GM19025 (cell line): Measurements from ENCODE around the gene ENPP1.

ENCODE experiments used
- ATAC-seq: cut with Tn5 transposase; IDR thresholded peaks from one replicate; pipeline ENCODE4 v1.9.1; 2021; ENCODE audit warnings: mild to moderate bottlenecking, low read depth, moderate library complexity; ENCODE audit not compliant: unreplicated experiment

The ENPP1 gene

DNA sequence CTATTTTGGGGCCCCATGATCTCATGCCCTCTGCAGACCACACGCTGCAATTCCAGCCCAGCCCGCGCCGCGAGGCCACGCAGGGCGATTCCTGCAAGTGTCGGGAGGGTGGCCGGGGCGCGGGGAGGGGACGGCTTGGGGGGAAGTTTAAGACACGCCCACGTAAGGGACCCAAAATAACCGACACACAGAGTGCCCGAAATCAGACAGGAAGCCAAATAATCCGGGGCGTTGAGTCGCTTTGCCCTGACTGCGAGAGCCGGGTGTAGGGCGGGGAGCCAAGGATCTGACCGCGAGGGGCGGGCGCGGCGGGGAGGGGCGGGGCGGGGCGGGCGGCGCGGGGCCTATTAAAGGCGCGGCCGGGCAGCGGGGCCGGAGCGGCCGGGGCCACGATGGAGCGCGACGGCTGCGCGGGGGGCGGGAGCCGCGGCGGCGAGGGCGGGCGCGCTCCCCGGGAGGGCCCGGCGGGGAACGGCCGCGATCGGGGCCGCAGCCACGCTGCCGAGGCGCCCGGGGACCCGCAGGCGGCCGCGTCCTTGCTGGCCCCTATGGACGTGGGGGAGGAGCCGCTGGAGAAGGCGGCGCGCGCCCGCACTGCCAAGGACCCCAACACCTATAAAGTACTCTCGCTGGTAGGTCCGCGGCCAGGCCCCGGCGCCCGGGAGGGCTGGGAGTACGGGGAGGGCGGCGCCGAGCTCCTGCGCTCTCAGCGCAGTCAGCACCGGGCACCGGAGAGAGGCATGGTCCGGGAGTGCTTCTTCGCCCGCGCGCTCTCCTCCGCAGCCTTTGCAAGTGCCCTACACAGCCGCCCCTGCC lies at the start of gene ENPP1:
Gene ENPP1, plus strand, starts transcription at position 377 of the 816 bp plus-strand sequence. Its CDS starts 16 bp downstream, at position 393.
- peak; percentile 73 for ATAC-seq

DNA sequence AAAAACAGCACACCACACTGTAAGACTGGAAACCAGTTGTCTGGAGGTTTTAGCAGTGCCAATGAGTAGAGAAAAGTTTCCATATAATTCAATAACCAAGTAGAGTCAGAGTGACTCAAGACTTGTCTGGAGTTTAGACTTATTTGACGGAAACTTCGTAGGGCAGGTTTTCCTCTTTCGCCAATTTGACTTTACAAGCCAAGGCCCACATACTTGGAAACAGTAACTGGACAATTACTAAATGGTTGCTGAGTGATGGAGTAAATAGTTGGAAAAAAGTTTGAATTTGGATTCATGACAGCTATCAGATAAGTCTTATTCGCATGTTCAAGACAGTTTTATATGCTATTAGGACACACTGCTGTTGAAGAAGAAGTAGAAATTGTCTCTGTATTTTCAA lies 48.9 kb upstream of the ENPP1 start:
- no peak for ATAC-seq

- no peak for ATAC-seq
Measured at GRCh38 chr6:131761060-131761761, 46.6 kb upstream of the ENPP1 start.

GRCh38 chr6:131761762-131762067 lies 46.1 kb upstream of the ENPP1 start:
- ATAC-seq: no peak

- ATAC-seq: no peak
Measured at GRCh38 chr6:131762984-131763383, 44.8 kb upstream of the ENPP1 start.

DNA sequence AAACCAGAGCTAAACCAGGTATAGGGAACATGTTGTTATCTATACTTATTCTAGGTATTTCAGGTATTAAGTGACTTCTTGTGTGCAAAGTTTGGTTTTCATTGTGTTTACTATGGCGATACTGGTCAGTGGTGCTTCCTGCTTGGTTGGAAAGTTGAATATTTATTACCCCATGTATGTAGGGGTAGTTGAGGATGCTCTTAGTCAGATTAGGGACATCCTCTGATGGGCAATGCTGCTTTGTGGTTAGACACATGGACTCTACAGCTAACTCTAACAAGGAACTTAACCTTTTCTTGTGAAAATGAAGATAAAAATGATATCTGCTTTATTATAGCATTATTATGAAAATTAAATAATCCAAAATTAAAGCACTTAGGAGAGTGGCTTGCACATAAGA lies 44.1 kb upstream of the ENPP1 start:
- no peak for ATAC-seq

DNA sequence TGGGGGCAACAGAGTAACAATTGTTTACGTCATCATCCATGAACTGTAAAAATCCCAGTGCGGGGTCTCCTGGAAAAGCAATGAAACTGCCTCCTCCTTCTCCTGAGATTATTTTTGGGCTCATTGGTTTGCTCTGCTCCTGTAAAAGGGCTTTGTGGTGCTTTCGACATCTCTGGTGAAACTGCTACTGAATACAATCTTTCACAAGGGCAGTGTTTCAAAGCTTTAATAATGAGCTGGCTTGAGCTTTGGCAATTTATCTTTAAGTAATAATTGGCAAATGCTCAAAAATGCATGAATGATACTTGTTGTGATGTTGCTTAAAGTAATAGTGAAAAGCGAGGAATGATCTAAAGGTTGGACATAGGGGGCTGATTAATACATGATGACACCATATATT lies 43.5 kb upstream of the ENPP1 start:
- no peak for ATAC-seq

DNA sequence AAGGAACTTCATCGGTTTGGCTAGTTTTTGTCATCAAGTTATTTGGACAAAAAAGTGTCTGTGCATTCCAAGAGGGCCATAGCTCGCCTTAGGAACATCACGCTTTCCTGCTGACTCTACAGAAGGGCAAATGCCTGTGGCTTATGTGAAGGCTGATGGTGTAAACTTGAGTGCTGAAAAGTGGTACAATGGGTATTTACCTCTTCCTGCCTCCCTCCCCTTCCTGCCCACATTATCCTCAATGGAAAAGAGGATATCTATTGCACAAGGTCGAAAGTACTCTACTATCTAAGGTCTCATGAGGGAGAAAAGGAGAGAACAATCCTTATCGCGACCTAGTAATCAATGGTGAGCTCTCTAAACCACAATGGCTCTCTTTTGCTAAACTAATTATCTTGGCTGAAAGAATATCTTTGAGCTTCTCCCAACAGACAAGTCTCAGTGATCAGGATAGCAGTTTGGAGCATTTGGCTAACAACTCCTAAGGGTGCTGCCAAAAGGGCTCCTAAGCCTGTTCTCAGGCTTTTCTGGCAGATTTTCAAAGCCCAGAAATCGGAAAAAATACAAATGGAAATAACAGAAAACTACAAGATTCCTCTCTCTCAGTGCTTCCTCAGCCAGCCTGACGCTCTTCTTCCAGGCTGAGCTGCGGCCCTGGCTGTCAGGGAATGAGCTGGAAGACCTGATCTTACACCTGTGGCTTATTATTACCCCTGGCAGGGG lies 42.6 kb upstream of the ENPP1 start:
- no peak for ATAC-seq

DNA sequence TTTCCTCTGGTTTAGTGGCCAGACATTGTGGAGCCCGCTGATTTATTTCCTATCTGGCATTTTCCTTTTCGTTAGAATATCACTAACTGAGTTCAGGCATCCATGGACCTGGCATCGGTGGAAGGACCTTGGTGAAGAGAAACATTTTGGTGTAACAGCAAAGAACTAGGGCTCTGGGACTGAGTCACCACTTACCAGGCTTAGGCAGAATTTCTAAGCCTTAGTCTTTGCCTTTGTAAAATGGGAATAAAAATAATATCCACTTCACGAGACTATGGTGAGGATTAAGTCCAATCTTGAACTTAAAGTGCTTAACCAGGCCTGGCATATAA lies 42.0 kb upstream of the ENPP1 start:
- ATAC-seq: no peak

GRCh38 chr6:131766631-131767030 lies 41.2 kb upstream of the ENPP1 start:
- ATAC-seq: no peak

- ATAC-seq: no peak
Measured at GRCh38 chr6:131768964-131769363, 38.9 kb upstream of the ENPP1 start.

DNA sequence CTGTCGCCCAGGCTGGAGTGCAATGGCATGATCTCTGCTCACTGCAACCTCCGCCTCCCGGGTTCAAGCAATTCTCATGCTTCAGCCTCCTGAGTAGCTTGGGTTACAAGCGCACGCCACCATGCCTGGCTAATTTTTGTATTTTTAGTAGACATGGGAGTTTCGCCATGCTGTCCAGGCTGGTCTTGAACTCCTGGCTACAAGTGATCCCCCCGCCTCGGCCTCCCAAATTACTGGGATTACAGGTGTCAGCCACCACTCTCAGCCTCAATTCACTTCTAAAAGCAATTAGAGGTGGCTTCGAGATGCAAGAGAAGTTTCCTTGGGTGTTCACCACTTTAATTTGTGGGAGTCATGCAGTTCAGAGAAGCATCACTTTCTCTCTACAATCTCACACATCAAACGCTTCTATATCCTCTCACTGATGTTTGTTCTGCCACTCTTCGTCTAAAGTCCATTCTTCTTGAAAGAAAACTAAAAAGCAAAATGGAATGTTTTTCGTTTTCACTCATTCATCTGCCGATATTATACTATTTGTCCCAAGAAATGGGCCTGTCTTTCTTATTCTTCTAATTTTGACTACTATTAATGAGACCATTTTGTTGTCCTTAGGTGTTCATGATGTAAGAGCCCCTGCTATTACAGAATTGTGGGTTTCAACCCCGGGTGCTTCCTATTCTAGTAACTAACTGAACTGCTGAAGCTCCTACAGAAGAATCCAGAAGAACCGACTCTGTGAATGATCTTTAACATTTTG lies 38.3 kb upstream of the ENPP1 start:
- no peak for ATAC-seq

- no peak for ATAC-seq
Measured at GRCh38 chr6:131770776-131771175, 37.0 kb upstream of the ENPP1 start.

- ATAC-seq: no peak
Measured at GRCh38 chr6:131773284-131773950, 34.4 kb upstream of the ENPP1 start.

GRCh38 chr6:131775886-131776285 lies 31.9 kb upstream of the ENPP1 start:
- ATAC-seq: no peak

DNA sequence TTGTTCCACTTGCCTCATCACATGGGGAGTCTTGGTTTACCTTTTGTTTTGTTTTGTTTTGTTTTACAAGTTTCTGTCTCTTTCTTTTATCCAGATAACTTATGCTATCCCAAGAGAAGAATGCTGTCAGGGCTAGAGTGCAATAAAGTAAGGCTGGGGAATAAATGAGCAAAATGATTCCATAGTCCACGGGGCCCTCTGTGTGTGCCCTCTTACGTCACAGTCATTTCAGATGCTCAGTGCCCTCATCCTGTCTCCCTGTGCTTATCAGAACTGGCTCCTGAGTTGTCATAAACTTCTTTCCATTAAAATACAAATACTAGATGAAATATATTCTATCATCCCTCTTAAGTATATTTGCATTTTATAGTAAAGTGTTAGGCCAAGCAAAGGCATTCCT lies 30.8 kb upstream of the ENPP1 start:
- ATAC-seq: no peak

GRCh38 chr6:131778169-131778568 lies 29.7 kb upstream of the ENPP1 start:
- no peak for ATAC-seq

- ATAC-seq: no peak
Measured at GRCh38 chr6:131779304-131779703, 28.5 kb upstream of the ENPP1 start.

DNA sequence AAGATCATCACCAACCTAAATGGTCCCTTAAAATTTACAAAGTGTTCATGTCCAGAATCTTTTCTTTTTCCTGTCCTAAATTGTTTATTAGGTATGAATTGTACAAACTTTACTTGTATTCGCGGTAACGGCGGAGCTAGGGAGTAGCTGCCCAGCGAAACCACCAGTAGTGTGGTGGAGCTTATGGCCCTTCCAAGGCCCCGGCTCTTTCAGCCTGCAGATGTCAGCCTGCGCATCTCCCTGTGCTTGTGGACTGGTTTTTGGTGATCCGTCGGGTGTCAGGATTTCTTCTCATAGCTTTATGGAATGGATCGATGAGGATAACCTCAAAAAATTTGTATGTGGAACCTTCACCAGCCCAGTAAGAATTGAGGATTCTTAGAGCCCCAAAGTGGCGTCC lies 27.2 kb upstream of the ENPP1 start:
- ATAC-seq: no peak

GRCh38 chr6:131781687-131782086 lies 26.1 kb upstream of the ENPP1 start:
- ATAC-seq: no peak
